ENCODE measurements around the gene RALBP1.
"Not testable (repeated sequence)": the region's sequence is repeated elsewhere in the genome, so short reads cannot be mapped to it uniquely, and the experiment has no call there.

Gene RALBP1

GRCh38 chr18:9474983-9475642 lies at the start of gene RALBP1:
Gene RALBP1, plus strand, starts transcription at chr18:9475513. Its CDS starts 37,533 bp downstream, at chr18:9513046.
- DNase-seq (ENCODE audit: low read depth in 2 of 2, low spot score in 1 of 2) = peak; percentile 92 to 97

- DNase-seq (ENCODE audit: low read depth in 2 of 2, low spot score in 1 of 2) = no peak
Measured at GRCh38 chr18:9426753-9427152, 48.6 kb upstream of the RALBP1 start.

GRCh38 chr18:9428301-9428706 lies 47.0 kb upstream of the RALBP1 start:
- no peak for DNase-seq (ENCODE audit: low read depth in 2 of 2, low spot score in 1 of 2)

GRCh38 chr18:9428862-9429661 lies 46.3 kb upstream of the RALBP1 start:
- DNase-seq (ENCODE audit: low read depth in 2 of 2, low spot score in 1 of 2) = no peak

GRCh38 chr18:9429662-9429993 lies 45.7 kb upstream of the RALBP1 start:
- no peak for DNase-seq (ENCODE audit: low read depth in 2 of 2, low spot score in 1 of 2)

- not testable (repeated sequence) for DNase-seq (ENCODE audit: low read depth in 2 of 2, low spot score in 1 of 2)
Measured at GRCh38 chr18:9430315-9430714, 45.0 kb upstream of the RALBP1 start.

- DNase-seq (ENCODE audit: low read depth in 2 of 2, low spot score in 1 of 2) = no peak
Measured at GRCh38 chr18:9431296-9431695, 44.0 kb upstream of the RALBP1 start.

- DNase-seq (ENCODE audit: low read depth in 2 of 2, low spot score in 1 of 2) = not testable (repeated sequence)
Measured at GRCh38 chr18:9433122-9433521, 42.2 kb upstream of the RALBP1 start.

GRCh38 chr18:9433671-9434121 lies 41.6 kb upstream of the RALBP1 start:
- DNase-seq (ENCODE audit: low read depth in 2 of 2, low spot score in 1 of 2) = no peak

- DNase-seq (ENCODE audit: low read depth in 2 of 2, low spot score in 1 of 2) = no peak
Measured at GRCh38 chr18:9434122-9434701, 41.1 kb upstream of the RALBP1 start.

GRCh38 chr18:9435041-9435440 lies 40.3 kb upstream of the RALBP1 start:
- DNase-seq (ENCODE audit: low read depth in 2 of 2, low spot score in 1 of 2) = no peak

GRCh38 chr18:9436206-9436929 lies 38.9 kb upstream of the RALBP1 start:
- no peak for DNase-seq (ENCODE audit: low read depth in 2 of 2, low spot score in 1 of 2)

GRCh38 chr18:9437021-9437437 lies 38.3 kb upstream of the RALBP1 start:
- DNase-seq (ENCODE audit: low read depth in 2 of 2, low spot score in 1 of 2) = no peak

GRCh38 chr18:9437672-9438071 lies 37.6 kb upstream of the RALBP1 start:
- DNase-seq (ENCODE audit: low read depth in 2 of 2, low spot score in 1 of 2) = no peak

- no peak for DNase-seq (ENCODE audit: low read depth in 2 of 2, low spot score in 1 of 2)
Measured at GRCh38 chr18:9441061-9441460, 34.3 kb upstream of the RALBP1 start.

GRCh38 chr18:9444549-9444948 lies 30.8 kb upstream of the RALBP1 start:
- no peak for DNase-seq (ENCODE audit: low read depth in 2 of 2, low spot score in 1 of 2)

- no peak for DNase-seq (ENCODE audit: low read depth in 2 of 2, low spot score in 1 of 2)
Measured at GRCh38 chr18:9446839-9447238, 28.5 kb upstream of the RALBP1 start.

GRCh38 chr18:9447334-9447733 lies 28.0 kb upstream of the RALBP1 start:
- no peak for DNase-seq (ENCODE audit: low read depth in 2 of 2, low spot score in 1 of 2)

GRCh38 chr18:9449600-9450414 lies 25.5 kb upstream of the RALBP1 start:
- DNase-seq (ENCODE audit: low read depth in 2 of 2, low spot score in 1 of 2) = no peak

- DNase-seq (ENCODE audit: low read depth in 2 of 2, low spot score in 1 of 2) = not testable (repeated sequence)
Measured at GRCh38 chr18:9450920-9451319, 24.4 kb upstream of the RALBP1 start.

GRCh38 chr18:9453283-9453682 lies 22.0 kb upstream of the RALBP1 start:
- no peak for DNase-seq (ENCODE audit: low read depth in 2 of 2, low spot score in 1 of 2)

All from stimulated activated CD8-positive, alpha-beta memory T cell treated with anti-CD3 and anti-CD28 coated beads, Interleukin-4, amount 100 ng/mL, for 4 hours (primary cell).